Activated CD4-positive, alpha-beta T cell treated with anti-CD3 and anti-CD28 coated beads, Interleukin-2, amount 10 ng/mL, durations not matched to agents 7 days and 5 days (primary cell): ENCODE measurements around the gene DNAJC5G. TPM values are rescaled to one million over a fixed set of nuclear protein-coding genes. Genes with fewer than 3 reads are reported as not detected.

Experiments used
- CTCF ChIA-PET: fragments of 350-600 bp; sonication (Branson Sonifier 250); formaldehyde crosslinking; loops from one replicate; lab custom pipeline; 2021; ENCODE audit warnings: antibody characterized with exemption; lab: Charles Lee
- POLR2A ChIA-PET: fragments of 350-600 bp; sonication (Branson Sonifier 250); formaldehyde crosslinking; loops from one replicate; lab custom pipeline; 2021; ENCODE audit warnings: antibody characterized with exemption; lab: Charles Lee
- DNase-seq: peaks from one replicate; pipeline ENCODE4 v3.0.0-alpha.2; 2020
- H3K27ac Mint-ChIP-seq: one replicate; pipeline ENCODE4 v1.8.0; 2021; ENCODE audit warnings: mild to moderate bottlenecking, moderate library complexity, mixed read lengths
- H3K27me3 Mint-ChIP-seq: one replicate; pipeline ENCODE4 v1.8.0; 2021; ENCODE audit warnings: mixed read lengths
- H3K36me3 Mint-ChIP-seq: one replicate; pipeline ENCODE4 v1.8.0; 2021; ENCODE audit warnings: low read depth, mixed read lengths
- H3K4me1 Mint-ChIP-seq: one replicate; pipeline ENCODE4 v1.8.0; 2021; ENCODE audit warnings: mixed read lengths
- H3K4me3 Mint-ChIP-seq: one replicate; pipeline ENCODE4 v1.8.0; 2021; ENCODE audit warnings: mild to moderate bottlenecking, moderate library complexity, mixed read lengths
- H3K9me3 Mint-ChIP-seq: one replicate; pipeline ENCODE4 v1.8.0; 2021; ENCODE audit warnings: mixed read lengths
- total RNA-seq, 2 experiments: library from RNA; stranded (reverse); gene quantifications; one replicate each; pipeline ENCODE4 v1.2.3, GENCODE V29; 2021

DNAJC5G gene, protein sequence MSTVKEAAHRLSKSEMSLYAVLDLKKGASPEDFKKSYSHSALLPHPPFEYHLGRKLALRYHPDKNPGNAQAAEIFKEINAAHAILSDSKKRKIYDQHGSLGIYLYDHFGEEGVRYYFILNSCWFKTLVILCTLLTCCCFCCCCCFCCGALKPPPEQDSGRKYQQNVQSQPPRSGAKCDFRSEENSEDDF
- not detected for total RNA-seq

DNA sequence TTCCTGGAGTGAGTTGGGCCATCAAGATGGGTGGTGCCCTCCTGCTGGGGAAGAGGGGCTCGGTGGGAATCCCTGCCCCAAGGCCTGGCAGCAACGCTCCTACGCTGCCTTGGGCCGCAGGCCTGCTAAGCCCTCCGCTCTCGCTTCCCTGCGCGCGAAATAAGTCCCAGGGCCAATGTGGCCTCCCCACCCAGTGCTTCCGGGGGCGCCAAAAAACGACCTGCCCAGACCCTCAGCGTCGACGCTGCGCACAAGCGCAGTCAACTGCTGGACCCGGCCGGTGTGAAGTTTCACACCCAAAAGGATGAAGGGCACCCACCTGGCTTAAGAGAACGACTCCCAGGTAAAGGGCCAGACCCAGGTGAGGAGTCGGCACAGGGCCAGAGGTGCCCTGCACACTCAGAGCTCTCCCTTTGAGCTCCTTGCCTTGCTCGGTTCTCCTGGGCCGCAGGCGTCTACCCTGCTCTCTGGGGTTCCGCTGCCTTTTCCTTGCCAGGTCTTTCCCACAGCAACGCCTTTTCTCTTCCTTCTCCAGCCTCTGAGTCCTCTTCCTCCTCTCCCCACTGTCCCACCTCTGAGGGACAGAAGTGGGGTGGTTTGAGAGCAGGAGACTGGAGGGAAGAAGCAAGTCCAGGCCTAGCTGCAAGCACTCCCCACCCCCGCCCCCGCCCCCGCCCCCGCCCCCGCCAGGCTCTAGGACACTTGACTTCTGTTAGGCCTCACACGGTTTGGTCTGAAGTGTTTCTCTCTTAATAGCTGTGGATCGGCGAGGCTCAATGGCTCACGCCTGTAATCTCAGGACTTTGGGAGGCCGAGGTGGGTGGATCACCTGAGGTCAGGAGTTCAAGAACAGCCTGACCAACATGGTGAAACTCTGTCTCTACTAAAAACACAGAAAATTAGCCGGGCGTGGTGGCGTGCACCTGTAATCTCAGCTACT, at the start of gene DNAJC5G:
DNAJC5G (plus strand) TSS at position 223 of the 940 bp plus-strand sequence. CDS start 1,296 bp downstream, outside the sequence.
- H3K27me3 Mint-ChIP-seq = peaks cover 23% of the 10 kb centered on the region

DNA sequence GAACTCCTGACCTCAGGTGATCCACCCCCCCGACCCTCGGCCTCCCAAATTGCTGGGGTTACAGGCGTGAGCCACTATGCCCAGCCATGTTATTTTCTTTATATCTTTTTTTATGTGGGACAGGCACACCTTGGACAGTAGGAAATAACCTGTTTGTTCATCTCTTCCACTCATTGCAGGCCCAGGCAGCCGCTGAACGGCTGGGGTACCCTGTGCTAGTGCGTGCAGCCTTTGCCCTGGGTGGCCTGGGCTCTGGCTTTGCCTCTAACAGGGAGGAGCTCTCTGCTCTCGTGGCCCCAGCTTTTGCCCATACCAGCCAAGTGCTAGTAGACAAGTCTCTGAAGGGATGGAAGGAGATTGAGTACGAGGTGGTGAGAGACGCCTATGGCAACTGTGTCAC, 49.7 kb upstream of the DNAJC5G start:
- peaks cover 4% of the 10 kb centered on the region for H3K4me1 Mint-ChIP-seq
- ChIA-PET CTCF (interaction anchor here (0.8 kb wide), 1 partner anchor 54 kb away, joined by 4 read pairs; no protein-coding TSS in a partner anchor), POLR2A (no interaction called here)
- no peak overlapping the region for H3K4me3 Mint-ChIP-seq
- no peaks in the 10 kb centered on the region for H3K27me3 Mint-ChIP-seq
- H3K36me3 Mint-ChIP-seq = peaks cover 54% of the 10 kb centered on the region
- H3K9me3 Mint-ChIP-seq = no peaks in the 10 kb centered on the region
- no peak for DNase-seq
- H3K27ac Mint-ChIP-seq = no peak overlapping the region

More for the DNA sequence above, at the start of gene DNAJC5G:
- H3K36me3 Mint-ChIP-seq = no peaks in the 10 kb centered on the region
- no peak within 1 kb of the TSS for H3K4me3 Mint-ChIP-seq
- H3K4me1 Mint-ChIP-seq = peaks cover 9% of the 10 kb centered on the region
- H3K9me3 Mint-ChIP-seq = no peaks in the 10 kb centered on the region
- ChIA-PET CTCF (interaction anchor here (0.7 kb wide), 1 partner anchor 25 kb away, joined by 3 read pairs; no protein-coding TSS in a partner anchor), POLR2A (no interaction called here)
- no peak for DNase-seq
- no peak within 1 kb of the TSS for H3K27ac Mint-ChIP-seq

DNA sequence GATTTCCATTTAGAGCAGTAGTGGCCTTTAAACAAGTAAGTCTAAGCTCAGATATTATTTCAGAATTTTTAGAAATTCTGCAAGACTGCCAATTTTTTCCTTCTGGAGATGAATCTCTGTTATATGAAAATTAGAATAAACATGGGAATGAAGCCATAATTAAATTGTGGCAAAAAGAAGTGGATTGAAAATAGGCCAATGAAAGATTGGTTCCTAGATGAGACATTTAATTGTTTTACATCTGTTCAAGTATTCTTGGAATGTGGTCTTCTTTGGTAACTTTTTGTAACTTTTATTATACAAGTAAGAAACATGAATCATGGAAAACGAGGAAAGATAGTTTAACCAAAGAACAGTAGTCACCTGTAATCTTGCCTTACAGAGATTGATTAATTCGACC, 47.7 kb upstream of the DNAJC5G start:
- H3K27me3 Mint-ChIP-seq = no peaks in the 10 kb centered on the region
- CTCF ChIA-PET = interaction anchor here (0.6 kb wide), 1 partner anchor 52 kb away, joined by 3 read pairs; no protein-coding TSS in a partner anchor
- DNase-seq = no peak
- H3K9me3 Mint-ChIP-seq = no peaks in the 10 kb centered on the region
- POLR2A ChIA-PET = no interaction called here
- no peak overlapping the region for H3K4me3 Mint-ChIP-seq
- peaks cover 51% of the 10 kb centered on the region for H3K36me3 Mint-ChIP-seq
- H3K4me1 Mint-ChIP-seq = no peaks in the 10 kb centered on the region
- H3K27ac Mint-ChIP-seq = no peak overlapping the region

DNA sequence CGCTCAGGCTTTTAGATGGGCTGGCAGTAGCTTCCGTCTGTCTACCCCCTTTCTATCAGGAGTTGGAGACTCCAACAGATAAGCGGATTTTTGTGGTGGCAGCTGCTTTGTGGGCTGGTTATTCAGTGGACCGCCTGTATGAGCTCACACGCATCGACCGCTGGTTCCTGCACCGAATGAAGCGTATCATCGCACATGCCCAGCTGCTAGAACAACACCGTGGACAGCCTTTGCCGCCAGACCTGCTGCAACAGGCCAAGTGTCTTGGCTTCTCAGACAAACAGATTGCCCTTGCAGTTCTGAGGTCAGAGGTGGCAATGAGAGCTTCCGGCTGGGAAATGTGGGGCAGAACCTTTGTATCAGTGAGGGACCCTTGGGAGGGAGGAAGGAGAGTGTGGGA, 43.3 kb upstream of the DNAJC5G start:
- Mint-ChIP-seq H3K9me3 (no peaks in the 10 kb centered on the region), H3K4me1 (no peaks in the 10 kb centered on the region), H3K27me3 (no peaks in the 10 kb centered on the region), H3K27ac (no peak overlapping the region), H3K36me3 (peaks cover 53% of the 10 kb centered on the region), H3K4me3 (no peak overlapping the region)
- no peak for DNase-seq
- CTCF ChIA-PET = interaction anchor here (1.1 kb wide), 2 partner anchors 17 to 80 kb away, joined by 3 read pairs; no protein-coding TSS in a partner anchor
- POLR2A ChIA-PET = no interaction called here

DNA sequence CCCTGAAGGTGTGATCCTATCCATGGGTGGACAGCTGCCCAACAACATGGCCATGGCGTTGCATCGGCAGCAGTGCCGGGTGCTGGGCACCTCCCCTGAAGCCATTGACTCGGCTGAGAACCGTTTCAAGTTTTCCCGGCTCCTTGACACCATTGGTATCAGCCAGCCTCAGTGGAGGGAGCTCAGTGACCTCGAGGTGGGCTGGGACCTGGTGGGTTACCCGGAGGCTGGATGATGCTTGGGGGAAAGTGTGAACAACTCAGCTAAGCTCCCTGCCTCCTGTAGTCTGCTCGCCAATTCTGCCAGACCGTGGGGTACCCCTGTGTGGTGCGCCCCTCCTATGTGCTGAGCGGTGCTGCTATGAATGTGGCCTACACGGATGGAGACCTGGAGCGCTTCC, 41.9 kb upstream of the DNAJC5G start:
- no peaks in the 10 kb centered on the region for H3K27me3 Mint-ChIP-seq
- ChIA-PET POLR2A (interaction anchor here (0.6 kb wide), 1 partner anchor 180 kb away, joined by 12 read pairs; no protein-coding TSS in a partner anchor), CTCF (interaction anchor here (1.0 to 2.3 kb wide), 3 partner anchors 10 to 34 kb away, joined by 3 to 12 read pairs (median 3); no protein-coding TSS in a partner anchor)
- H3K9me3 Mint-ChIP-seq = no peaks in the 10 kb centered on the region
- peaks cover 49% of the 10 kb centered on the region for H3K36me3 Mint-ChIP-seq
- no peak overlapping the region for H3K27ac Mint-ChIP-seq
- DNase-seq = no peak
- no peak overlapping the region for H3K4me3 Mint-ChIP-seq
- no peaks in the 10 kb centered on the region for H3K4me1 Mint-ChIP-seq

DNA sequence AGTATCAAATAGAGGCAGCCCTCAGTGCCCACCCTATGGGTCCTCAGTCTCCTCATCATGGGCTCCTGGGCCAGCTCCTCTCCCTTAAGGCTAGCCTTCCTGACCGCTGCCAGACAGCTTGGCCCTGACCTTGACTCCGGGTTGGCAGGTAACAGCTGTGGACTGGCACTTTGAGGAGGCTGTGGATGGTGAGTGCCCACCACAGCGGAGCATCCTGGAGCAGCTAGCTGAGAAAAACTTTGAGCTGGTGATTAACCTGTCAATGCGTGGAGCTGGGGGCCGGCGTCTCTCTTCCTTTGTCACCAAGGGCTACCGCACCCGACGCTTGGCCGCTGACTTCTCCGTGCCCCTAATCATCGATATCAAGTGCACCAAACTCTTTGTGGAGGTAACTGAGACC, 39.1 kb upstream of the DNAJC5G start:
- Mint-ChIP-seq H3K27me3 (no peaks in the 10 kb centered on the region), H3K4me1 (no peaks in the 10 kb centered on the region), H3K9me3 (no peaks in the 10 kb centered on the region), H3K36me3 (peaks cover 60% of the 10 kb centered on the region), H3K4me3 (no peak overlapping the region), H3K27ac (no peak overlapping the region)
- CTCF ChIA-PET = interaction anchor here (0.6 to 2.1 kb wide), 3 partner anchors 10 to 89 kb away, joined by 3 to 8 read pairs (median 4); no protein-coding TSS in a partner anchor
- no peak for DNase-seq
- POLR2A ChIA-PET = no interaction called here

DNA sequence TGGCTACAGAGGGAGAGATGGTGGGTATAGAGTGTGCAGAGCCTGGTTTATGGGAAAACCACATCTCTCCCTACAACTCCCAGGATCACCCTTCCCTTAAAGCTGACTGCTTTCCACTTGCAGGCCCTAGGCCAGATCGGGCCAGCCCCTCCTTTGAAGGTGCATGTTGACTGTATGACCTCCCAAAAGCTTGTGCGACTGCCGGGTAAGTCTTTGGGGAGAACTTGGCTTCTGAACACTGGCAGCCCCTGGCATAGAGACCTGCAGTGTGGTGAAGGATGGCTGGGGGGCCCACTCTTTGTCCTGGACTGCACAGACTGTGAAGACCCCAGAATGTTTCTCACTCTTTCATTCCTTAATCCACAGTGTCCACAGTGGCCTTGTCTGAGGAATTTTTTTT, 38.6 kb upstream of the DNAJC5G start:
- no peak for DNase-seq
- ChIA-PET POLR2A (no interaction called here), CTCF (interaction anchor here (2.1 kb wide), 1 partner anchor 43 kb away, joined by 8 read pairs; no protein-coding TSS in a partner anchor)
- H3K4me3 Mint-ChIP-seq = no peak overlapping the region
- no peaks in the 10 kb centered on the region for H3K27me3 Mint-ChIP-seq
- H3K36me3 Mint-ChIP-seq = peaks cover 55% of the 10 kb centered on the region
- peaks cover 1% of the 10 kb centered on the region for H3K4me1 Mint-ChIP-seq
- no peaks in the 10 kb centered on the region for H3K9me3 Mint-ChIP-seq
- H3K27ac Mint-ChIP-seq = no peak overlapping the region

DNA sequence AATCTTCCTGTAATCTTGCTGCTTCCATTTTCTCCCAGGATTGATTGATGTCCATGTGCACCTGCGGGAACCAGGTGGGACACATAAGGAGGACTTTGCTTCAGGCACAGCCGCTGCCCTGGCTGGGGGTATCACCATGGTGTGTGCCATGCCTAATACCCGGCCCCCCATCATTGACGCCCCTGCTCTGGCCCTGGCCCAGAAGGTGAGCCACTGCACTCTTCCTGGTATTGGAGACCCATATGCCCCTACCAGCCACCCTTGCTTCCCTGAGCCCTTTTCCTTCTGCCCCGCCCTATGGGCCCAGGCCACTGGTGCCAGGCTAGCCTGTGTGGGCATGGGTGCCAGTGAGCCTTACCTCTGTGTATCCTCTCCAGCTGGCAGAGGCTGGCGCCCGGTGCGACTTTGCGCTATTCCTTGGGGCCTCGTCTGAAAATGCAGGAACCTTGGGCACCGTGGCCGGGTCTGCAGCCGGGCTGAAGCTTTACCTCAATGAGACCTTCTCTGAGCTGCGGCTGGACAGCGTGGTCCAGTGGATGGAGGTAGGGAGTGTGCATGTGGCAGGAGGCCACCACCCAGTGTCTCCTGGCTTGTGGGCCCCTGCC, 37.8 kb upstream of the DNAJC5G start:
- Mint-ChIP-seq H3K9me3 (no peaks in the 10 kb centered on the region), H3K27ac (no peak overlapping the region), H3K27me3 (no peaks in the 10 kb centered on the region), H3K4me1 (peaks cover 9% of the 10 kb centered on the region), H3K36me3 (peaks cover 58% of the 10 kb centered on the region), H3K4me3 (no peak overlapping the region)
- no peak for DNase-seq
- ChIA-PET CTCF (no interaction called here), POLR2A (no interaction called here)

DNA sequence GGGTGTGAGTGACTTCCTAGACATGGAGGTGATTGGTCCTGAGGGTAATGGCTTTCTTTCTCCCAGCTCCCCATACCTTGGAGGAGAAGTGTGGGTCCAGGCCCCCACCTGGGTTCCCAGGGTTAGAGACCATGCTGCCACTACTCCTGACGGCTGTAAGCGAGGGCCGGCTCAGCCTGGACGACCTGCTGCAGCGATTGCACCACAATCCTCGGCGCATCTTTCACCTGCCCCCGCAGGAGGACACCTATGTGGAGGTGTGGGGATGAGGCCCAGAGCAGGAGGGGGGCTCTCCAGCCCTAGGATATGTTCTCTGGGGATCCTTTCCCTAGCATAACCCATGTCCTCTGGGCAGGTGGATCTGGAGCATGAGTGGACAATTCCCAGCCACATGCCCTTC, 36.3 kb upstream of the DNAJC5G start:
- H3K9me3 Mint-ChIP-seq = no peaks in the 10 kb centered on the region
- no peak for DNase-seq
- H3K4me1 Mint-ChIP-seq = peaks cover 12% of the 10 kb centered on the region
- H3K36me3 Mint-ChIP-seq = peaks cover 56% of the 10 kb centered on the region
- CTCF ChIA-PET = no interaction called here
- H3K27ac Mint-ChIP-seq = no peak overlapping the region
- POLR2A ChIA-PET = no interaction called here
- H3K27me3 Mint-ChIP-seq = no peaks in the 10 kb centered on the region
- no peak overlapping the region for H3K4me3 Mint-ChIP-seq

DNA sequence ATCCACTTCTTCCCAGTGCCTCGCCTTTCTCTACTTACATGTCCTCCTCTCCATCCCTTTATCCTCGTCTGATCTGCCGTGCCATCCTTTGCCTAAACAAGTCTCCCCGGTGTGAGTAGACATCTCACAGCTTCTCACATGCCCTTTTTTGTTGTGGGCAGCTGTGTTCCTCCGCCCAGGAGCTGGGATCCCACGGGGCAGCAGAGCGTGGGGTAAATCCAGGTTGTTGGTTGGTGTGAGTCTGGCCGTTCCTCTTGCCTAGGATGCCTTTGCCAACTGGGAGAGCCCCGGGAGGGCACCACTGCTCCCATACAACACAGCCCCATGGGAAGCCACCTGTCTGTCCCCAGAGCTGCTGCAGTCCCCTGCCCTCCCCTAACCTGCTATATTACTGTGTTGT, 34.8 kb upstream of the DNAJC5G start:
- Mint-ChIP-seq H3K4me3 (no peak overlapping the region), H3K27ac (no peak overlapping the region), H3K4me1 (peaks cover 12% of the 10 kb centered on the region), H3K9me3 (no peaks in the 10 kb centered on the region), H3K27me3 (no peaks in the 10 kb centered on the region), H3K36me3 (peaks cover 46% of the 10 kb centered on the region)
- POLR2A ChIA-PET = no interaction called here
- CTCF ChIA-PET = interaction anchor here (0.8 kb wide), 1 partner anchor 173 kb away, joined by 3 read pairs; no protein-coding TSS in a partner anchor
- DNase-seq = no peak

DNA sequence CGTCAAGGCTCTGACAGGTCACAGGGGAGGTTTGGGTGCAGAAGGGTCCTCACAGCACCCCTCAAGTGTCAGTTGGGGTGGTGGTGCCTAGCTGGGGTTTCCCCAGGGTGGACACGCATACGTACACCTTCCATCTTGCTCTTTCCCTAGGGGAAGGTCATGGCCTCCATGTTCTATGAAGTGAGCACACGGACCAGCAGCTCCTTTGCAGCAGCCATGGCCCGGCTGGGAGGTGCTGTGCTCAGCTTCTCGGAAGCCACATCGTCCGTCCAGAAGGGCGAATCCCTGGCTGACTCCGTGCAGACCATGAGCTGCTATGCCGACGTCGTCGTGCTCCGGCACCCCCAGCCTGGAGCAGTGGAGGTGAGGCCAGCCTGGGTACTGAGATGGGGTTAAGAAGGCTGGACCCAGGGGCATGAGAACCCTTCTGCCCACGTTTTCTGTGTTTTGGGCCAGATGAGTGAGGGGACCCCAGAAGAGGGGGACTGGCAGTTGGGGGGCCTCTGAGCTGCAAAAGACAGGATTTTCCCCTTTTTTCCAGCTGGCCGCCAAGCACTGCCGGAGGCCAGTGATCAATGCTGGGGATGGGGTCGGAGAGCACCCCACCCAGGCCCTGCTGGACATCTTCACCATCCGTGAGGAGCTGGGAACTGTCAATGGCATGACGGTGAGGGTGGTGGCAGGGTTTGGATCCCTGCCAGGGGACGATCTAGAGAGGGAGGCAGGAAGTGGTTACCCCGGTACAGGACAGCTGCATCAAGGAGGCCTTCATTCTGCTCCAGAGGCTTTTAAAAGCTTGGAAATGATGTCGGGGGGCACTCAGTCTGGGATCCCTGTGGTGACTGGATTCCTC, 33.2 kb upstream of the DNAJC5G start:
- peaks cover 12% of the 10 kb centered on the region for H3K4me1 Mint-ChIP-seq
- no peaks in the 10 kb centered on the region for H3K9me3 Mint-ChIP-seq
- H3K27me3 Mint-ChIP-seq = no peaks in the 10 kb centered on the region
- peak overlapping the region; percentile 41 for H3K27ac Mint-ChIP-seq
- peaks cover 41% of the 10 kb centered on the region for H3K36me3 Mint-ChIP-seq
- CTCF ChIA-PET = interaction anchor here (0.6 to 1.0 kb wide), 2 partner anchors 38 to 195 kb away, joined by 3 read pairs; no protein-coding TSS in a partner anchor
- no peak overlapping the region for H3K4me3 Mint-ChIP-seq
- no peak for DNase-seq
- POLR2A ChIA-PET = no interaction called here

DNA sequence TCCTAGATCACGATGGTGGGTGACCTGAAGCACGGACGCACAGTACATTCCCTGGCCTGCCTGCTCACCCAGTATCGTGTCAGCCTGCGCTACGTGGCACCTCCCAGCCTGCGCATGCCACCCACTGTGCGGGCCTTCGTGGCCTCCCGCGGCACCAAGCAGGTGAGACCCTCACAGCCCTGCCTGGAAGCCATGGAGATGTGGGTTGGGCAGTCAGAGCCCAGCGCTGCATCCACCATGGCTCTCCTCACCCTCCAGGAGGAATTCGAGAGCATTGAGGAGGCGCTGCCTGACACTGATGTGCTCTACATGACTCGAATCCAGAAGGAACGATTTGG, 32.6 kb upstream of the DNAJC5G start:
- CTCF ChIA-PET = no interaction called here
- H3K4me1 Mint-ChIP-seq = peaks cover 12% of the 10 kb centered on the region
- no peak for DNase-seq
- no peaks in the 10 kb centered on the region for H3K9me3 Mint-ChIP-seq
- peaks cover 36% of the 10 kb centered on the region for H3K36me3 Mint-ChIP-seq
- POLR2A ChIA-PET = no interaction called here
- no peak overlapping the region for H3K4me3 Mint-ChIP-seq
- H3K27me3 Mint-ChIP-seq = no peaks in the 10 kb centered on the region
- no peak overlapping the region for H3K27ac Mint-ChIP-seq
